Hepatocyte (in vitro differentiated cells): ENCODE measurements around the gene HSPB2.

Experiments used
- EZH2 ChIP-seq: fragments of 200-600 bp; sonication (generic); IDR thresholded peaks from 2 replicates; pipeline ENCODE4 v1.6.1; 2016; ENCODE audit warnings: antibody characterized with exemption, mild to moderate bottlenecking, borderline replicate concordance
- EZH2phosphoT487 ChIP-seq: fragments of 200-600 bp; sonication (generic); IDR thresholded peaks from one replicate; pipeline ENCODE4 v1.6.1; 2018; ENCODE audit warnings: antibody characterized with exemption, mild to moderate bottlenecking, low read depth, moderate library complexity; ENCODE audit not compliant: unreplicated experiment, severe bottlenecking
- TF ChIP-seq, protein P1 (sequence below): fragments of 200-600 bp; sonication (generic); IDR thresholded peaks from 2 replicates; pipeline ENCODE4 v1.5.1; 2016; ENCODE audit warnings: antibody characterized with exemption, mild to moderate bottlenecking; ENCODE audit not compliant: poor library complexity

DNA sequence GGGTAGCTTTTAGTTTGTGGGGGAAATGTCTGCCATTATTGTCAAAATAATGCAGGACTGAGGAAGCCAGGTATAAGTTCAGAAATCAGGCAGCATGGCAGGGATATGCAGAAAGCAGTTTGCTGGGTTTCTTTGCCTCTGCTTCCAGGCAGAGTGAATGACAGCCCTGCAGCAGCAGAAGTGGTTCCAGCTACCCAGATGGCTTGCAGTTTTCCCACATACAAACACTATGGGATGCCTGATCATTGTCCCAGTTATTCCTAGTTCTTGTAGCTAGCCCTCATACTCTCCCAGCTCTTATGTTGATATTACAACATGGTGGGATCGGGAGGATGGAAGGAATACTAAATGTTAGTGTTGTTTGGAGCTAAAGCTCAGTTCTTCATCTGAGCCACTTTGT is 21.8 kb downstream of the HSPB2 start:
- TF ChIP-seq, protein P1, sequence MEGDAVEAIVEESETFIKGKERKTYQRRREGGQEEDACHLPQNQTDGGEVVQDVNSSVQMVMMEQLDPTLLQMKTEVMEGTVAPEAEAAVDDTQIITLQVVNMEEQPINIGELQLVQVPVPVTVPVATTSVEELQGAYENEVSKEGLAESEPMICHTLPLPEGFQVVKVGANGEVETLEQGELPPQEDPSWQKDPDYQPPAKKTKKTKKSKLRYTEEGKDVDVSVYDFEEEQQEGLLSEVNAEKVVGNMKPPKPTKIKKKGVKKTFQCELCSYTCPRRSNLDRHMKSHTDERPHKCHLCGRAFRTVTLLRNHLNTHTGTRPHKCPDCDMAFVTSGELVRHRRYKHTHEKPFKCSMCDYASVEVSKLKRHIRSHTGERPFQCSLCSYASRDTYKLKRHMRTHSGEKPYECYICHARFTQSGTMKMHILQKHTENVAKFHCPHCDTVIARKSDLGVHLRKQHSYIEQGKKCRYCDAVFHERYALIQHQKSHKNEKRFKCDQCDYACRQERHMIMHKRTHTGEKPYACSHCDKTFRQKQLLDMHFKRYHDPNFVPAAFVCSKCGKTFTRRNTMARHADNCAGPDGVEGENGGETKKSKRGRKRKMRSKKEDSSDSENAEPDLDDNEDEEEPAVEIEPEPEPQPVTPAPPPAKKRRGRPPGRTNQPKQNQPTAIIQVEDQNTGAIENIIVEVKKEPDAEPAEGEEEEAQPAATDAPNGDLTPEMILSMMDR = no peak
- no peak for TF ChIP-seq EZH2
- TF ChIP-seq EZH2phosphoT487 = no peak
